ENCODE measurements around the gene TPRN. TPM values are rescaled to one million over a fixed set of nuclear protein-coding genes. Genes with fewer than 3 reads are reported as not detected.
A peak's percentile ranks its signal among the peaks of the same experiment; 100 is the strongest.
"Not testable (repeated sequence)": the region's sequence is repeated elsewhere in the genome, so short reads cannot be mapped to it uniquely, and the experiment has no call there.

Gene TPRN
- total RNA-seq, 3 donors from 2014 or later, result 73.8 to 170 (median 122) TPM

DNA sequence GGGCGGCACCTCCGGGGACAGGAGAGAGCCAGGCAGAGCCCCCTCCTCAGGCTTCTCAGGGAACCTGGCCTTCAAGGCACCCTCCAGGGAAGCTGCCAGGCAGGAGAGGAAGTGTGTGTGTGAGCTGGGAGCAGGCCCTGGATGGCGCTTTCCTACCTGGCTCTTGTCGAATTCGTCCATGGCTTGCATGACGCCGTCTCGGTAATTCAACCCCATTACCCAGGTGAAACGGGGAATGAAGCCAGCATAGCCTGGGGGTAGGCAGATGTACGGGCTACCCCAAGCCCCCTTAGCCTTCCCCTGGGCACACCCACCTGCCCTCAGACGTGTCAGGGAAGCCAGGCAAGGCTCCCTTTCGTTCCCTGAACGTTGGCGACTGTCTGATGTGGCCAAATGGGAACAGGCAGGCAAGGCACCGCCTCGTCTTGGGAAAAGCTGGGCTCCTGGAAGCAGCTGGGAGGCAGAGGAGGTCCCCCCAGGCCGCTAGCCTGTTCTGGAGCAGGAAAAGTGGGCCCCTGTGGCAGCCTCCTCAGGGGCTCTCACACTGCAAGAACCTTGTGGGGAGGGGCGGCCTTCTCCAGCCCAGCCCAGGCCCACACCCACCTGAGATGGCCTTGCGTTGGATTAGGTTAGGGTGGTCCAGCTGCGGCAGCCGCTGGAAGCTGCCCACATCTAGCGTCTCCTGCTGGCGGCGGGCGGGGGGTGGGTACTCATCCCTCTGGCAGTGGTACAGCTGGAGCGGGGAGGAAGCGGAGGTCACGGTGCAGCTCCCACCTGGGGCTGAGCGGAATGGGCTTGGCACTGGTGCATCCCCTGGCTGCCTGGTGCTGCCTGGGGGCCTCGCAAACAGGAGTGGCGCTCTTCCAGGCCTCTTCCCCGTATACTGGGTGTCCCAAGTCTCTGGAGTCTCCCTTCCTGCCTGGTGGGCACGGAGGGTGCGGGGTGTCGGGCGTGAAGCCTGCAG is 44.2 kb upstream of the TPRN start:
- no peaks in the 10 kb centered on the region for H3K9me3 ChIP-seq
- peaks cover 19% of the 10 kb centered on the region for H3K4me1 ChIP-seq (ENCODE audit: low read depth)
- TF ChIP-seq, protein P1, sequence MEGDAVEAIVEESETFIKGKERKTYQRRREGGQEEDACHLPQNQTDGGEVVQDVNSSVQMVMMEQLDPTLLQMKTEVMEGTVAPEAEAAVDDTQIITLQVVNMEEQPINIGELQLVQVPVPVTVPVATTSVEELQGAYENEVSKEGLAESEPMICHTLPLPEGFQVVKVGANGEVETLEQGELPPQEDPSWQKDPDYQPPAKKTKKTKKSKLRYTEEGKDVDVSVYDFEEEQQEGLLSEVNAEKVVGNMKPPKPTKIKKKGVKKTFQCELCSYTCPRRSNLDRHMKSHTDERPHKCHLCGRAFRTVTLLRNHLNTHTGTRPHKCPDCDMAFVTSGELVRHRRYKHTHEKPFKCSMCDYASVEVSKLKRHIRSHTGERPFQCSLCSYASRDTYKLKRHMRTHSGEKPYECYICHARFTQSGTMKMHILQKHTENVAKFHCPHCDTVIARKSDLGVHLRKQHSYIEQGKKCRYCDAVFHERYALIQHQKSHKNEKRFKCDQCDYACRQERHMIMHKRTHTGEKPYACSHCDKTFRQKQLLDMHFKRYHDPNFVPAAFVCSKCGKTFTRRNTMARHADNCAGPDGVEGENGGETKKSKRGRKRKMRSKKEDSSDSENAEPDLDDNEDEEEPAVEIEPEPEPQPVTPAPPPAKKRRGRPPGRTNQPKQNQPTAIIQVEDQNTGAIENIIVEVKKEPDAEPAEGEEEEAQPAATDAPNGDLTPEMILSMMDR (IDR thresholded peaks at IDR 0.05), result no peak
- peaks cover 4% of the 10 kb centered on the region for H3K36me3 ChIP-seq (ENCODE audit: low read depth)
- intact Hi-C loops (cut with DNase I, micrococcal nuclease), result no loop called here
- ATAC-seq, result no peak
- no peak overlapping the region for H3K4me3 ChIP-seq
- DNase-seq, result no peak

DNA sequence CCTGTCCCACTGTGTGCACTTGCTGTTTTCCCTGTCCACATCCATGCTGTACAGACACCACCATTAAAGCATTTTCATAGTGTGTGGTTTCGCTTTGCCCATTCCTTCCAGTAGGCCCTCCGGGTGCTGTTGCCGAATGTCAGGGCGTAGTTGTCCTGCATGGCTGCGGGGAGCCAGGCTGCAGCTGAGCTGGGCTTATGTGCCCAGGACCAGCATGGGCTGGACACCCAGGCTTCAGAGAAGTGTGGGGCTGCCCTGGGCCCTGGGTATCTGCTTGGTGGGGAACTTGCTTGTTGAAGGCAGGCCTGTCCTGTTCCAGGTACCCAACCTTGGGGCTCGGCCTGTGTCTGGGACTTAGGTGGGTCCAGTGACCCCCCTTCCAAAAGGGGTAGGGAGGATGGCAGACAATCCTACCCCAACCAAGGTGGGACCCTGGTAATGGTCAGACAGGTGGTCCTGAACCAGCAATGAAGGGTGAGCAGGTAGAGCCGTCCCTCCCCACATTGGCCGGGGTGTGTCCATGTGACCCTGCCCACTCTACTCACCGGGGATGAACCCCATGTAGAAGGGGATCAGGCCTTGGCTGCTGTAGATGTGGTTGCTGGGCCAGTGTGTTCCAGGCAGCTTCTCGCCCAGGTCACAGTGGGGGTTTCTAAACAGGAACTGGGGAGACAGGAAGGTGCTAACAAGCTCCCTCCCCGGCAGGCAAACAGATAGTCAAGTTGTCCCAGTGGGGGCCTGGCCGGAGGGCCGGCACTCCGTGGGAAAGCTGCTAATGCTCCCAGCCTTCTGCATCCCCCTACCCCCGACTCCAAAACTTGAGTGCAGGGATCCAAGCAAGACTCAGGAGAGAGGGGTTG is 43.3 kb upstream of the TPRN start:
- H3K4me1 ChIP-seq (ENCODE audit: low read depth), result peaks cover 28% of the 10 kb centered on the region
- intact Hi-C loops (cut with DNase I, micrococcal nuclease), result no loop called here
- DNase-seq (no peak), ATAC-seq (no peak)
- H3K36me3 ChIP-seq (ENCODE audit: low read depth), result peaks cover 4% of the 10 kb centered on the region
- TF ChIP-seq, protein P1 (IDR thresholded peaks at IDR 0.05), result no peak
- H3K9me3 ChIP-seq, result no peaks in the 10 kb centered on the region
- H3K4me3 ChIP-seq, result no peak overlapping the region

DNA sequence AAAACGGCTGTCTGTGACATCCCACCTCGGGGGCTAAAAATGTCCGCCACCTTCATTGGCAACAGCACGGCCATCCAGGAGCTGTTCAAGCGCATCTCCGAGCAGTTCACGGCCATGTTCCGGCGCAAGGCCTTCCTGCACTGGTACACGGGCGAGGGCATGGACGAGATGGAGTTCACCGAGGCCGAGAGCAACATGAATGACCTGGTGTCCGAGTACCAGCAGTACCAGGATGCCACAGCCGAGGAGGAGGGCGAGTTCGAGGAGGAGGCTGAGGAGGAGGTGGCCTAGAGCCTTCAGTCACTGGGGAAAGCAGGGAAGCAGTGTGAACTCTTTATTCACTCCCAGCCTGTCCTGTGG is 42.7 kb upstream of the TPRN start:
- H3K36me3 ChIP-seq (ENCODE audit: low read depth); ATAC-seq; H3K9me3 ChIP-seq; DNase-seq; H3K4me3 ChIP-seq; intact Hi-C loops (cut with DNase I, micrococcal nuclease): not testable (repeated sequence)
- H3K4me1 ChIP-seq (ENCODE audit: low read depth), result peaks cover 34% of the 10 kb centered on the region

GRCh38 chr9:137242269-137243203 is 42.0 kb upstream of the TPRN start:
- peaks cover 4% of the 10 kb centered on the region for H3K36me3 ChIP-seq (ENCODE audit: low read depth)
- peak overlapping the region; percentile 65 for H3K4me3 ChIP-seq
- no peak for ATAC-seq
- peaks cover 41% of the 10 kb centered on the region for H3K4me1 ChIP-seq (ENCODE audit: low read depth)
- TF ChIP-seq, protein P1 (IDR thresholded peaks at IDR 0.05), result no peak
- peak in 2 of 3 donors; percentile 30 to 40 for DNase-seq
- intact Hi-C loops (cut with DNase I, micrococcal nuclease), result no loop called here
- H3K9me3 ChIP-seq, result no peaks in the 10 kb centered on the region

DNA sequence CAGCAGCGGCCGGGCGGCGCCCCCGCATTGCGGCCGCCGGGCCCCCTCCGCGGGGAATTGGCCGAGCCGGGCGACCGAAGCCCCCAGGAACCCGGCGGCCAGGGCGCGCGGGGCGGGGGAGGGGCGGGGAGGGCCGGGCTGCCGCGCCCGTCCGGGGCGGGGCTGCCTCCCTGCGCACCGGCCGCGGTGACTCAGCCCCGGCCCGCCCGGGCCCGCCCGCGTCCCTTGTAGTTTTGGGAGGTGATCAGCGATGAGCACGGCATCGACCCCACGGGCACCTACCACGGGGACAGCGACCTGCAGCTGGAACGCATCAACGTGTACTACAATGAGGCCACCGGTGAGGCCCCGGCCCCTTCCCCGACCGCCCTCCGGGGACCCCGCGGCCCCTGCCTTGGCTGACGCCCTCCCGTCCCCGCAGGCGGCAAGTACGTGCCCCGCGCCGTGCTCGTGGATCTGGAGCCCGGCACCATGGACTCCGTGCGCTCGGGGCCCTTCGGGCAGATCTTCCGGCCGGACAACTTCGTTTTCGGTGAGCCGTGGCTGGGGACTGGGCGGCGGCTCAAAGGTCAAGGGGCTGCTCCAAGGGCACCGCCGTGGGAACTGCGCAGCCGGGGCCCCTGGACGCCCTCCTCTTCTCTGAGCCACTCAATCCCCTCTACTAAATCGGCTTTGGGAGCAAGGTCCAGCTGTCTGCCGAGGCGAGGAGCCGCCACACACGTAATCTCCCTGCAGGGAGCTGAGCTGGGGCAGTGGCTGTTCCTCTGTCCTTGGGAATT is 41.1 kb upstream of the TPRN start:
- Histone ChIP-seq H3K36me3 (ENCODE audit: low read depth) (peaks cover 4% of the 10 kb centered on the region), H3K4me3 (peak overlapping the region; percentile 65), H3K9me3 (no peaks in the 10 kb centered on the region), H3K4me1 (ENCODE audit: low read depth) (peaks cover 48% of the 10 kb centered on the region)
- ATAC-seq, result peak; percentile 31
- intact Hi-C loops (cut with DNase I, micrococcal nuclease), result no loop called here
- TF ChIP-seq, protein P1 (IDR thresholded peaks at IDR 0.05), result no peak
- DNase-seq, result peak; percentile 71 to 85 (median 83)
